H9 (cell line): ENCODE results near the gene MUC2. TPM values are rescaled to one million over a fixed set of nuclear protein-coding genes. Genes with fewer than 3 reads are reported as not detected.

Source experiments
- DNase-seq: peaks from one replicate; pipeline ENCODE4 v3.0.0-alpha.2; 2017
- H2AFZ ChIP-seq: one replicate; pipeline ENCODE4 v1.6.1; 2013; ENCODE audit warnings: mild to moderate bottlenecking, low read length, control low read depth, moderate library complexity
- H2AK5ac ChIP-seq: 2 replicates; pipeline ENCODE4 v1.6.1; 2013; ENCODE audit warnings: low read length, control low read depth, mixed read lengths; ENCODE audit not compliant: insufficient read length
- H2BK120ac ChIP-seq: one replicate; pipeline ENCODE4 v1.6.1; 2013; ENCODE audit warnings: low read depth, mild to moderate bottlenecking, low read length, control low read depth, inconsistent platforms; ENCODE audit not compliant: poor library complexity, severe bottlenecking
- H2BK12ac ChIP-seq: 2 replicates; pipeline ENCODE4 v1.6.1; 2013; ENCODE audit warnings: low read length, control low read depth, mixed read lengths, low read depth; ENCODE audit not compliant: insufficient read length
- H2BK15ac ChIP-seq: 2 replicates; pipeline ENCODE4 v1.6.1; 2013; ENCODE audit warnings: low read depth, low read length, control low read depth
- H2BK20ac ChIP-seq: one replicate; pipeline ENCODE4 v1.6.1; 2013; ENCODE audit warnings: low read depth, mild to moderate bottlenecking, low read length, control low read depth, inconsistent platforms; ENCODE audit not compliant: poor library complexity, severe bottlenecking
- H2BK5ac ChIP-seq: 2 replicates; pipeline ENCODE4 v1.6.1; 2013; ENCODE audit warnings: low read length, control low read depth, mixed read lengths; ENCODE audit not compliant: insufficient read length
- H3K14ac ChIP-seq: 2 replicates; pipeline ENCODE4 v1.6.1; 2013; ENCODE audit warnings: low read length, control low read depth; ENCODE audit not compliant: insufficient read depth
- H3K18ac ChIP-seq: 2 replicates; pipeline ENCODE4 v1.6.1; 2013; ENCODE audit warnings: low read depth, mild to moderate bottlenecking, mixed read lengths, low read length, control low read depth; ENCODE audit not compliant: insufficient read length
- H3K23ac ChIP-seq: 2 replicates; pipeline ENCODE4 v1.6.1; 2013; ENCODE audit warnings: low read length, control low read depth, mixed read lengths, low read depth; ENCODE audit not compliant: insufficient read length
- H3K23me2 ChIP-seq: 2 replicates; pipeline ENCODE4 v1.6.1; 2013; ENCODE audit warnings: low read depth, mild to moderate bottlenecking, mixed read lengths, low read length, control low read depth; ENCODE audit not compliant: insufficient read length, poor library complexity, severe bottlenecking
- H3K27ac ChIP-seq: 2 replicates; pipeline ENCODE4 v1.5.1; 2013; ENCODE audit warnings: low read length, control low read depth, mixed read lengths, low read depth; ENCODE audit not compliant: insufficient read length
- H3K27me3 ChIP-seq: 2 replicates; pipeline ENCODE4 v1.6.1; 2013; ENCODE audit warnings: low read length, control low read depth, inconsistent platforms; ENCODE audit not compliant: insufficient read depth
- H3K4ac ChIP-seq: 2 replicates; pipeline ENCODE4 v1.6.1; 2013; ENCODE audit warnings: low read depth, mild to moderate bottlenecking, control low read depth, inconsistent platforms, low read length, moderate library complexity
- H3K4me1 ChIP-seq: 2 replicates; pipeline ENCODE4 v1.6.1; 2013; ENCODE audit warnings: low read length, control low read depth, inconsistent platforms; ENCODE audit not compliant: insufficient read depth
- H3K4me2 ChIP-seq: 2 replicates; pipeline ENCODE4 v1.6.1; 2013; ENCODE audit warnings: low read length, control low read depth, mixed read lengths; ENCODE audit not compliant: insufficient read length, insufficient read depth
- H3K56ac ChIP-seq: 2 replicates; pipeline ENCODE4 v1.6.1; 2013; ENCODE audit warnings: low read depth, mild to moderate bottlenecking, mixed read lengths, low read length, control low read depth; ENCODE audit not compliant: insufficient read length
- H3K79me1 ChIP-seq: 2 replicates; pipeline ENCODE4 v1.6.1; 2013; ENCODE audit warnings: low read depth, mild to moderate bottlenecking, moderate library complexity, low read length, control low read depth, inconsistent platforms; ENCODE audit not compliant: insufficient read depth, poor library complexity, severe bottlenecking
- H3K79me2 ChIP-seq: 2 replicates; pipeline ENCODE4 v1.6.1; 2013; ENCODE audit warnings: low read length, control low read depth, inconsistent platforms; ENCODE audit not compliant: insufficient read depth
- H3K9ac ChIP-seq: 2 replicates; pipeline ENCODE4 v1.6.1; 2013; ENCODE audit warnings: low read length, control low read depth, mixed read lengths; ENCODE audit not compliant: insufficient read length; ENCODE audit errors: extremely low read depth
- H3K9me3 ChIP-seq: one replicate; pipeline ENCODE4 v1.6.1; 2013; ENCODE audit warnings: low read depth, low read length, inconsistent platforms; ENCODE audit not compliant: control insufficient read depth
- H3T11ph ChIP-seq: one replicate; pipeline ENCODE4 v1.6.1; 2013; ENCODE audit warnings: mild to moderate bottlenecking, low read length, control low read depth, inconsistent platforms
- H4K20me1 ChIP-seq: one replicate; pipeline ENCODE4 v1.6.1; 2013; ENCODE audit not compliant: control insufficient read depth, insufficient read length, insufficient read depth
- H4K5ac ChIP-seq: 2 replicates; pipeline ENCODE4 v1.6.1; 2013; ENCODE audit warnings: low read depth, mild to moderate bottlenecking, mixed read lengths, low read length, control low read depth; ENCODE audit not compliant: insufficient read length
- H4K8ac ChIP-seq: replicated peaks from 2 replicates; pipeline ENCODE4 v1.6.1; 2013; ENCODE audit warnings: low read length, control low read depth, mixed read lengths, low read depth; ENCODE audit not compliant: insufficient read length
- H4K91ac ChIP-seq: 2 replicates; pipeline ENCODE4 v1.6.1; 2013; ENCODE audit warnings: low read depth, mild to moderate bottlenecking, moderate library complexity, mixed read lengths, low read length, control low read depth; ENCODE audit not compliant: insufficient read length
- H3K27ac Mint-ChIP-seq, 3 experiments: 2 replicates in 2 of 3; 3 replicates in 1 of 3; pipeline ENCODE4 v1.8.0; 2020 to 2021; ENCODE audit warnings: mixed read lengths in 3 of 3, mild to moderate bottlenecking in 1 of 3, moderate library complexity in 1 of 3
- H3K27me3 Mint-ChIP-seq: 2 replicates; pipeline ENCODE4 v1.8.0; 2021; ENCODE audit warnings: low read depth, mild to moderate bottlenecking, moderate library complexity, mixed read lengths
- H3K36me3 Mint-ChIP-seq, 3 experiments: 2 replicates in 2 of 3; 3 replicates in 1 of 3; pipeline ENCODE4 v1.8.0; 2020 to 2021; ENCODE audit warnings: low read depth in 3 of 3, mixed read lengths in 3 of 3; ENCODE audit not compliant: insufficient read depth in 1 of 3
- H3K4me1 Mint-ChIP-seq, 2 experiments: 2 replicates each; pipeline ENCODE4 v1.8.0; 2020; ENCODE audit warnings: mixed read lengths in 2 of 2
- H3K4me3 Mint-ChIP-seq, 2 experiments: 2 replicates in 1 of 2; 3 replicates in 1 of 2; pipeline ENCODE4 v1.8.0; 2020 to 2021; ENCODE audit warnings: mild to moderate bottlenecking in 2 of 2, mixed read lengths in 2 of 2, moderate library complexity in 1 of 2
- H3K9me3 Mint-ChIP-seq, 2 experiments: 2 replicates in 1 of 2; 3 replicates in 1 of 2; pipeline ENCODE4 v1.8.0; 2020; ENCODE audit warnings: mild to moderate bottlenecking in 2 of 2, mixed read lengths in 2 of 2, moderate library complexity in 1 of 2
- CTCF ChIP-seq: fragments of 200-600 bp; sonication (generic); conservative IDR thresholded peaks from 3 replicates; pipeline ENCODE4 v1.8.0; 2021; ENCODE audit warnings: antibody characterized with exemption, mild to moderate bottlenecking
- WGBS: extraction: QIAGEN DNeasy Blood & Tissue Kit; methylation state at CpG from one replicate; pipeline ENCODE4 v1.1.7; 2013; ENCODE audit warnings: missing lambda C conversion rate, low lambda C conversion rate, mixed read lengths; ENCODE audit not compliant: insufficient read length; ENCODE audit errors: extremely low coverage; 5-methylcytosine and 5-hydroxymethylcytosine counted together
- total RNA-seq: library from RNA; stranded (reverse); gene quantifications from 2 replicates; pipeline ENCODE4 v1.2.1, GENCODE V29; 2021

Gene MUC2
- total RNA-seq, 1 experiment from 2014 or later = not detected

- Histone ChIP-seq H3K79me2 (no peaks in the 10 kb centered on the region), H2BK5ac (no peak overlapping the region), H2BK20ac (no peak overlapping the region), H3K27ac (no peak overlapping the region), H3T11ph (no peak overlapping the region), H3K27me3 (no peaks in the 10 kb centered on the region), H4K20me1 (no peaks in the 10 kb centered on the region), H4K91ac (no peak overlapping the region), H3K4ac (no peak overlapping the region), H3K14ac (no peak overlapping the region), H3K23me2 (no peaks in the 10 kb centered on the region), H2AK5ac (no peak overlapping the region), H3K9ac (no peak overlapping the region), H2AFZ (no peak overlapping the region), H3K18ac (no peak overlapping the region), H3K79me1 (no peaks in the 10 kb centered on the region), H2BK120ac (no peak overlapping the region), H3K56ac (no peak overlapping the region), H3K4me2 (no peak overlapping the region), H3K9me3 (no peaks in the 10 kb centered on the region), H3K4me1 (no peaks in the 10 kb centered on the region), H3K23ac (no peak overlapping the region), H2BK12ac (no peak overlapping the region), H4K5ac (no peak overlapping the region), H2BK15ac (no peak overlapping the region), H4K8ac (no peak overlapping the region)
- H3K27ac Mint-ChIP-seq = no peak overlapping the region; a peak in 1 of 7 replicates
- no peaks in the 10 kb centered on the region for H3K4me1 Mint-ChIP-seq
- DNase-seq = no peak
- no CpG with 5 or more reads among the region's 26 CpGs for WGBS
- H3K36me3 Mint-ChIP-seq = no peaks in the 10 kb centered on the region
- H3K27me3 Mint-ChIP-seq = no peaks in the 10 kb centered on the region; the same call in 1 of the 2 replicates
- no peak for TF ChIP-seq CTCF
- no peak overlapping the region for H3K4me3 Mint-ChIP-seq
- no peaks in the 10 kb centered on the region for H3K9me3 Mint-ChIP-seq
These were observed 10.9 kb downstream of the MUC2 start for GRCh38 chr11:1085440-1086170.
